ENCODE measurements around the gene RCOR2.
"Not testable (repeated sequence)": the region's sequence is repeated elsewhere in the genome, so short reads cannot be mapped to it uniquely, and the experiment has no call there.

The RCOR2 gene

DNA sequence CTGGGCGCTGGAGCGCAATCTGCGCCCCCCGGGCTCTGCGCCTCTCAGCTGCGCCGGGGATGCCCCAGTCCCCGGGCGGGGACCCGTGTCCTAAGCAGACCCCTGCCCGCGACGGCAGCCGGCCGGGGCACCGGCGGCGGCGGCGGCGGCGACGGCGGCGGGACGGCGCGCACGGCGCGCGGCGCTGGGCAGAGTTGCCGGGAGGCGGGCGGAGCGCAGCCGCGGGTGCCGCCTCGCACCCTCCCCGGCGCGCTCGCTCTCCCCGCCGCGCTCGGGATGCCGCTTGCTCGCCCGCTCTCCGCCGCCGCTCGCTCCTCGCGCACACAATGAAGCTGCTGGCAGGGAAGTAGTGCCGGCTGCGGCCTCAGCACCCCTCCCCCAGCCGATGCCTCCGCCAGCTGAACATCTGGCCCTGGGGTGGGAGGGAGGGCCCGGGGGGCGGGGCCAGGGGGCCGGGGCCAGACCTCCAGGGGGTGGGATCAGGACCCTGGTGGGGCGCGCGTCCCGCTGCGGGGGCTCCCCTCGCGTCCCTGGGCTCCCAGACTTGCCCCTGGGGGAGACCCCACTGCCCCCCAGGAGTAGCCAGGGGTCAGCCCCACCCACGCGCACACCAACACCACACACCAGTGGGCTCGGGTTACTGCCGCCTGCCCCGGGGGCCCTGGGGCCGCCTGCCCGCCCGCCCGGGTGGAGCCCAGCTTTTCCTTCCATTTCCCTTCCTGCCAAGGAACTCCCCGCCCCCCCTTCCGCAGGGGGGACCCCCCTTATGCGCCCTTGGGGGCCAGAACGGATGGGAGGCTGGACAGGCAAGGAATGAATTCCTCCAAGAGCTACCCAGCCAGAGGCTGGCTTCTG, at the start of gene RCOR2:
TSS of gene RCOR2 (minus strand) at position 328 of the 855 bp plus-strand sequence. CDS start 708 bp downstream, outside the sequence.
- peak; percentile 69 for DNase-seq

DNA sequence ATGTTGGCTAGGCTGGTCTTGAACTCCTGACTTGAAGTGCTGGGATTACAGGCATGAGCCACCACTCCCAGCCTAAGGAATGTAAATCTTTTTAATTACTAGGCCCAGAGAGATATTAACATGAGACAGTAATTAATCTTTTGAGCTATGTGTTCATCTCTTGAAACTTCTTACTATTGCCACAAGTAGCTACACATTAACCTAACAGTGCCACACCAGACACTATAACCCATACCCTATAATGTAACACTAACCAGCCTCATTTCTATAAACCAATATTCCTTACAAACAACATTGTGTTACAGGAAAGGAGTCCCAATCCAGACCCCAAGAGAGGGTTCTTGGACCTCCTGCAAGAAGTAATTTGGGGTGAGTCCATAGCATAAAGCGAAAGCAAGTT, 49.5 kb upstream of the RCOR2 start:
- DNase-seq: no peak

DNA sequence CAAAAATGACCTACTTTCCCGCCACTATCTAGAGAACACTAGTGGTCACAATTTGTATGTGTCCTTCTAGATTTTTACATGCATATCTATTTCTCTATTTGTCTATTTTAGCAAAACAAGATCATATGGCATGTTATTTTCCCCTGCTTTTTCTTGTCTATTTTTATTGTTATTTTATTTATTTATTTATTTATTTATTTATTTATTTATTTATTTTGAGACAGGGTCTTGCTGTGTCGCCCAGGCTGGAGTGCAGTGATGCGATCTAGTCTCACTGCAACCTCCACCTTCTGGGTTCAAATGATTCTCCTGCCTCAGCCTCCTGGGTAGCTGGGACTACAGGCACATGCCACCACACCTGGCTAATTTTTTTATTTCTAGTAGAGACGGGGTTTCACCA, 46.9 kb upstream of the RCOR2 start:
- DNase-seq: not testable (repeated sequence)

DNA sequence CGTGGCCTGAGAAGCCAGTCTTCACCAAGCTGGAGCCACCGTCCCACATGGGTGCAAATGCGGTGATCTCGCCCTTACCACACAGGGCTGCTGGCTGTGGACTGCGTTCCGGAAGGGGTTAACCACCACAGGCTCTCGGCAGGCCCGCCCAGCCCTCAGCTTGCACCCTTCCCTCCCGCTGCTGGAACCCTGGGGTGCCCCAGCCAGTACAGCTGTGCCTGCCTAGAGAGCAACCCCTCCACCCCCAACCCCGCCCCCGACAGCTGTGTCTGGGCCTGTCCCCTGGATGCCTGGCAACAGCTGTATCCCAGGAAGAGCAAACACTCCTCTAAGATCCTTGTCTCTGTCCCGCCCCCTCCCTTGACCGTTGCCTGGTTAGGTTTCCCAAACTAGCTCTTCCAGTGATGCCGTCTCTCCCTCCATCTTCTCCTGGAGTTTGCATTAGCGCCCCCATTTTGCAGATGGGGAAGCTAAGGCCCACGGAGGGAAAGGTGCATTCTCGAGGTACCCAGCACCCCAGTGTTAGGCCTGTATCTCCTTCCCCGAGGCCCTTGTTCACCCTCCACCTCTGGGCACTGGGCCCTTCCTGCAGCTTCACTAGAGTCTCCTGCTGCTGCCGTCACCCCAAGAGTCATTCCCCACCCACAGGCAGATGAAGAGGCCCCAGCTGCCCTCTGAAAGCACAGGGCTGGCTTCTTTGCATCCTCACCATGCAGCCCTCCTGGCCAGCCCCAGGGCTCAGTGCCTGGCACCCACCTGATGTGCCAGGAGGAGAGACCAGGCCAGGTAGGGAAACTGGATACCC, 44.8 kb upstream of the RCOR2 start:
- peak; percentile 28 for DNase-seq

DNA sequence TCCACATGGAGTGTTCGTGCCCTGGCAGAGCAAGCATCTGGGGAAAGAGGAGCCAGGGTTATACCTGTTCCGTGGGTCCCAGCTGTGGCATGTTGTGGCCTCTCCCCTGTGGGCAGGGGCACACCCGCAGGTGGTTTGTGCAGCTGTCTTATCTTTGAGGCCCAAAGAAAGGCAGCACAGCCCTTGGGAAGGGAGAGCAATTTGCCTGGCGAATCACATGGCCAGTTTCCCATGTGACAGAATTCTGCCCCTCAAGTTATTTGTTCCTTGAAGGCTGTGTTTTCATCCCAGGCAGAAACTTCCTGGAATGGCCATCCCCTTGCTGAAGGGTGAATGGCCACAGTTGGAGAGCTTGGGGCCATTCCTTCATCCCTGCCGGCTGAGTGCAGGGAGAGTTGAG, 41.0 kb upstream of the RCOR2 start:
- no peak for DNase-seq

DNA sequence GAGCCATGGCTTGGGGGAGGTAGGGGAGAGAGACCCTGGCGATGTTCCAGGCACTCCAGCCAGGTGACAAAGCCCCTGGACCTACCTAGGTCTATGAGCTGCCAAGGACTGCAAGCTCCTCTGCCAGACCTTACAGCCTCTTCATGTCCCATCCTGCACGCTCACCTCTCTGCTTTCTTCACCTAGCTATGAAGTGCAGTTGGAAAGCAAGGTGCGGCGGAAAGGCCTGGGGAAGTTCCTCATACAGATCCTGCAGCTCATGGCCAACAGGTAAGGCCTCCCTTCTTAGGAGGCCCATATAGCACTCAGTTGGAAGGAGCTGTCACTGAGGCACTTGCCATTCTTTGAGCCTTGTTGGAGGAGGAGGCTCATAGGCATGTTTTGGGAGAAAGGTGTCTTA, 35.6 kb upstream of the RCOR2 start:
- no peak for DNase-seq

DNA sequence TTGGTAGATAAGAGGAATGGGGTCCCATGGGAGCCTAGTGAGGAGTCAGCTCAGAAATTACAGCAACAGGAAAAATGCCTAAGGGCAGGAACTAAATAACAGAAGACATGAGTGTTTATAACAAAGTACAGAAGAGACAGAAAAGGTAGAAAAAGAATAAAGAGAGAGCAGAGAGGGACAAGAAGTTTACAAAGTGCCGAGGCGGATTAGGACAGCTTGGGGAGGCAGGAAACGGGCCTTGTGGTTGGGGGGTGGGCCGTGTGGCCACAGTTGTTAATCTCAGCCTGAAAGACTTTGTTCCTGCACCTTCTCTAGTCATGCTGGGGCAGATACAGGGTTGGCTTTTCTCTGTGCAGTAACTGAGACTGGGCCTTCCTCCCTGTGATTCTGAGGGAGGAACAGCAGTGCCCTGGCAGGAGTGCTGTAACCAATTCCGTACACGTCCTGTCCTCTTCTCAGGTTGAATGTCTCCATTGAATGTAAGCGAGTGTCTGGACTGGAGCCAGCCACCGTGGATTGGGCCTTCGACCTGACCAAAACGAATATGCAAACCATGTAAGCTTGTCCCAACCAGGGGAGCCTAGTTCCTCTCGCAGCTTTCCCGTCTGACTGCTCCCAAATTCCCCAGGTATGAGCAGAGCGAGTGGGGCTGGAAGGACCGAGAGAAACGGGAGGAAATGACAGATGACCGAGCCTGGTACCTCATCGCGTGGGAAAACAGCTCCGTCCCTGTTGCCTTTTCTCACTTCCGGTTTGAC, 35.0 kb upstream of the RCOR2 start:
- DNase-seq: no peak

DNA sequence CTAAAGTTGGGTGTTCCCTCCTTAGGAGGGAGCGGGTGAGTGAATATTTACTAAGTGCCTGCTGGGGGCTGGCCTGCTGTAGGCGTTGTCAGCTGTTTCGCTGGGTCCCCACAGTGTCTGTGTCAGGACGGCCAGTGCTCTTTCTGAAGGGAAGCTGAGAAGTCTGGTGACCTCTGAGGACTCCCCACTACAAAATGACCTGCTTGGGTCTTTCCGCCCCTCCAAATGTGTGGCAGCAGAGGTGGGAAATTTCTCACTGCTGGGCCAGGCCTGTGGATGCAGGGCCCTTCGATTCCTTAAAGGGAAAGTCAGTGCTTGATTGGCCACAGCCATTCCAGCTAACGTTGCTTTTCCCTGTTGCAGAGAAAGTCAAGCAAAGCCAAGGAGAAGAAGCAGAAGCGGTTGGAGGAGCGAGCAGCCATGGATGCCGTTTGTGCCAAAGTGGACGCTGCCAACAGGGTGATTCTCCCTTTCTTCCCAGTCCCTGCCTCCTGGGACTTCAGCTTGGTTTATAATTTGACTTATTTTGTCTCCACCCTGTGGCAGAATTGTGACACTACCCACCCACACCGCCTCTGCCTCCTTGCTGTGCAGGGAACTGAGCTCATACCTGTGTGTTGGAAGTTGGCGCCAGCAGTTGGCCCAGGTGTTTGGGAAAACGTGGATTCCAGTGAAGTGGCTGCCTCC, 28.7 kb upstream of the RCOR2 start:
- DNase-seq: peak; percentile 38

DNA sequence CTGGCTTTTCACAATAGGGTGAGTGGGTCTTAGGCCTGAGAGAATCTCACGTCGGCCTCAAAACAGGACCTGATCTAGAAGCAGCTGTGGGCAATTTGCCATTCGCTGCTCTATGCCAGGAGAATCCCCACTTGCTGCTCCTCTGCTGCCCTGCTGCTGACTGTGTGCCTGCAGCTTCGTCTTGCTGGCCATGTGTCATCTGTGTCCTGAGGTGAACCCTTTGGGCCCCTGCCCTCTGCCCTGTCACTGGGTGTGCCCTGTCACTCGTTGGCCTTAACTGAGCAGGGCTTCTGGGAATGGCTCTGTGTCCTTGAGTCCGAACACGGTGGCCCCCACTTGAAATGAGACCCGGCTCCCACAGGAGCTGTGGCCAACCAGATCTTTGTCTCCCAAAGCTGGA, 28.0 kb upstream of the RCOR2 start:
- DNase-seq: no peak

DNA sequence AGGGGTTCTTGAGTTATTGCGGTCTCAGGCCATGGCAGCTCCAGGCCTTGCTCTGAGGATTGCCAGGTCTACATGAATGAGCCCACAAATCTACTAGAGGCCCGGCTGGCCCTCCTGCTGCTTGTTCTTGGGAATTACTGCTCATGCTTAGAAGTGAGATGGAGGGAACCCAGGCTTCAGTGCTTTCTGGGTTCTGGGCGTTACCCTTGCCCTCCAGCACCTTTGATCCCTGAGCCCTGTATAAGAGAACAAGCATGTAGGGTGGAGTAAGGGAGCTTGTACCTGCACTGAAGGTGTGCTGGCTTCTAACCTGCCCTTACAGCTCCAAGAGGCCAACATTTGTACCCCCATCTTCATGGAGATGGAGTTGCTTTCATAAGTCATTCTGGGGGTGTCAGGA, 25.8 kb upstream of the RCOR2 start:
- no peak for DNase-seq

DNA sequence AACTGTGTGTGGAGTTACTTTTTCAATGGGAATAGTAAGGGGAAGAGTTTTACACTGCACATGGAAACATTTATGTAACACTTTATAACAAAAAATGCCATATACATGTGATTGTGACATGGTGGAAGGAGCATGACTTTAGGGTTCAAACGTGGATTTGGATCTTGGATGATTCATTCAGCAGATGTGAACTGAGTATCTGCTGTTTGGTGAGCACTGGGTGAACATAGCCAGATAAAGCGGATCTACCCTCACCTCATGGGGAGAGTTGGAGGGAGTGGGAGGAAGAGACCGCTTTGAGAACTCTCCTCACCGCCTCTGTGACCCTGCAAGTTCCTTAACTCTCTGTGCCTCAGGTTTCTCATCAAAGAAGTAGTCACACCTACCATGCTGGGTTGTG, 24.9 kb upstream of the RCOR2 start:
- no peak for DNase-seq

DNA sequence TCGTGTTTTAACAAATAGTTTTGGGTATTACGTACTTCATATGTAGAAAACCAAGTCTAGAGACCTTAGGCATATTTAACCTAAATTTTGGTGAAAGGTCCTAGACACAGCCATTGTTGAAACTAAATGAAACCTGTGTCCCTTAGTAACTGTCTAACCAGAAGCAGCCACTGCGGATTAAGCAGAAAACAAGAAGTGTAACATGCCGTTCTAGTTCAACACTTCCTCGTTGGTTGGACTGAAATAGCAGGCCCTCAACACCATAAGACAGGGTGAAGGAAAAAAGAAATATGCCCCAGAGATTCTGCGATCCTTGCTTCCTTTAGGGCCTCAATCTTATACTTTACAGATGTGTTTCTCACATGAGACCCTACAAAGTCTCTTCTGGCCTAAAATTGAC, 23.8 kb upstream of the RCOR2 start:
- no peak for DNase-seq

DNA sequence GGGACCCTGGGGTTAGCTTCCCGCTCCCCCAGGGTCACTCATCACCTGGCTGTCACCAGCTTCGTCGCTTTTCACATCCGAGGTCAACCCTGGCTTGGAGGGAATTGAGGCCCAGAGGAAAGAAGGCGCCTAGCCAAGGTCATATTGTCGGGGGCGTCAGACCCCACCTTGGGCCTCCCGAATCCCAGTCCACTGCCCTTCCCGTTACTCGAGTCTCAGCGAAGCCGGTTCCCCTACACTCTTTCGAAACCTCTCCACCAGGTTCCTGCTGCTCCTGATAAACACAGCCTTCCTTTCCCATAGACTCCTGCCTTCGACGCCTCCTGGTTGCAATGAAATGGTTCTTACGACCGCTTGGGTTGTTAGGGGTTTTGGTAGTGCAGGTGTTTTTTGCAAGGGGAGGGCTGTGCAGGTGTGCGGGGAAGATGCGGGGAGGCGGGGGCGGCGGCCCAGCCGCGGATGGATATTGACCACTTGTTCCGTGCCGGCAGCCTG, 22.5 kb upstream of the RCOR2 start:
- no peak for DNase-seq

DNA sequence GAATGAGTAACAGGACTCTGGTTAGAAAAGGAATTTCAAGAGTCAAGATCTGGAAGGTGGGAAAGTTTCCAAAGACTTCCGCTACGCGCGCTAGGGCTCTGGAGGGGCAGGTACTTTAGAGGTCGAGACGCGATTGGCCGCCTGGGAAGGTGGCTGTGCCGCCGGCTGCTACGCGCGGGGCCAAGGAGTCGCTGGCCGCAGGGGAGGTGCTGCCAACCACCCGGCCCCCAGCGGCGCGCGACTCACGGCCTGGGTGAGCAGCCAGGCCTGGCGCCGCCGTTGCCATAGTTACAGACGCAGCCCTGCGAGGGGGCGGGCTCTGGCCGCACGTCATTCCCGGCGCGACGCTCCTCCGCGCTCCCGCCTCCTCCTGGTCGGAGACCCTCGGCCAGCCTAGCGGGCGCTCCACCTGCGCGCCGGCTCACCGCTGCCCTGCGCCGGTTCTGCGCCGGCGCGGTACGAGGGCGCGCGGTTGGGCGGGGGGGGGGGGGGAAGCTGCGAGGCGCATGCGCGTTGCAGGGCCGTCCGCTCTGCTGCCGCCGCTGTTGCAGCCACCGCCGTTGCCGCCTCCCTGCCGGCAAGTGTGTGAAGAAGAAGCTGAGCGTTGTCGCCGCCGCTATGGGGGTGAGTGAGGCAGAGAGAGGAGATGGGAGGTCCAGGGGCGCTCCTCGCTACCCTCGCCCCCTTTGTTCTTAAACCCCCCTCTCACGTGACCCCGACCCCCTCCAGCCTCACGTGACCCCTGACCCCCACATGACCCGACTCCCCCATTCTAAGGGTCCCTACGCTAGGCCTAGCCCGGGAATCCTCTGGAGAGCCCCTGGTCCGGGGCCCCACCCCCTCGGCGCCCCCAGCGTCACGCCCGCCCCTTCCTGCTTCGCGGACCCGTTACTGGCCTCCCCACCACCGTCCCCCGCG, 21.8 kb upstream of the RCOR2 start, which contains the start of gene NAA40:
TSS of gene NAA40 (plus strand) at position 524 of the 918 bp plus-strand sequence. CDS start at position 619, 95 bp downstream.
- peak; percentile 95 for DNase-seq

DNA sequence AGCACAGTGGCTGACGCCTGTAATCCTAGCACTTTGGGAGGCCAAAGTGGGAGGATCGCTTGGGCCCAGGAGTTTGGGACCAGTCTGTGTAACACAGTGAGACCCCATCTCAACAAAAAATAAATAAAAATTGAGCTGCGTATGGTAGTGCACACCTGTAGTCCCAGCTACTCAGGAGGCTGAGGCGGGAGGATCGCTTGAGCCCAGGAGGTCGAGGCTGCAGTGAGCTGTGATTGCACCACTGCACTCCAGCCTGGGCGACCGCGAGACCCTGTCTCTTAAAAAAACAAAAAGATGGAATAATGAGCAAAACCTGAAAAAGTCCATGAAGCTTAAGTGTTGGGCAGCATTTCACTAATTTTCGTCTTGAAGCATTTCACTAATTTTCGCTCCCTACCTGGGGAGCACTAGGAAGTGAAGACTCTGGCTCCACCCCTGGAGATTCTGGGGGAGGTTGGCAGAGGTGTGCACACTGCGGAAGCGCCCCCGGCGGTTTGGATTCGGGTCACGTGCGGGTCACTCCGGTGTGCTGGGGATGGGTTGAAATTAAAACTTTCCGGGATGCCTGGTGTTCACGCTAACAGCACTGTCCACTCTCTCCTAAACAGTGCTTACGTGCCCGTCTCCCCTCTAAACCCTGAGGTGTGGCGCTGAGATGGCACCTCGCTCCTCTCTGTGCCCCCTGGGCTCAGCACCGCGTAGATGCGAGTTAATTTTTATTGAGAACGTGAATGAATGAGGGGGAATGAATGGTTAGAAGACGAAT, 20.9 kb upstream of the RCOR2 start:
- DNase-seq: no peak

DNA sequence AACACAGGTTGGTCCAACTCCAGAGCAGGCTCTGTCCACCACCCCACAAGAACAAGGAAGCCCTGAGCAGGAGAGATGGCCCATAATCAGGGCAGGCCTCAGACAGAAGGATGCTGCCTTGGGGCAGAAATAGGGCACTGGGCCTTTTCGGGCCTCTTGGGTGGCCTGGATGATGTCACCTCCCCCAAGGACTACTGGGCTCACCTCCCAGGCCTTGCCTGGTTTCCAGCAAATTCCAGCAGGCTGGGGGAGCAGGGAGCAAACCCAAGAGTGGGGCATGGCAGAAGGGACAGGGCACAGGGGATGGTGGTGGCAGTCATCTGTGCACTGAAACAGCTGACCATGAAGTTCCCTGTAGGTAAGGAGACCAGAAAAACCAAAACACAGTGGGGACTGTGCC, 16.5 kb upstream of the RCOR2 start:
- no peak for DNase-seq

DNA sequence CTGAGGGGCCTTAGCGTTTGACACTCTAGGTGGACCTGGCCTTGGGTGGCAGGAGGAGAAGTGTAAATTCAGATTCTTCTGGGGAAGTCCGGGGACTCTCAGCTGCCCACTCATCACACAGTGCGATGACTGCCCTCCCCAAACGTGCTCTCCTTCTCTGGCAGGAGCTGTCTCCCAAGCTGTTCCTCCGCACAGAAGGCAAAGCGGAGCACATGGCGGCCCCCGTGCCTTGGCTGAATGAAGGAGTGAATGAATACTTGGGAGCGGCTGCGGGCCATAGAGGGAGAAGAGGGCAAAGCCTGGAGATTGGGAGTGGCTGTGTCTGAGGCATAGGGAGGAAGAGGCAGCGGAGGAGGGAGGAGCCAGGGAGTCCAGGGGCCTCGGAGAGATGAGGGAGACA, 14.9 kb upstream of the RCOR2 start:
- no peak for DNase-seq

DNA sequence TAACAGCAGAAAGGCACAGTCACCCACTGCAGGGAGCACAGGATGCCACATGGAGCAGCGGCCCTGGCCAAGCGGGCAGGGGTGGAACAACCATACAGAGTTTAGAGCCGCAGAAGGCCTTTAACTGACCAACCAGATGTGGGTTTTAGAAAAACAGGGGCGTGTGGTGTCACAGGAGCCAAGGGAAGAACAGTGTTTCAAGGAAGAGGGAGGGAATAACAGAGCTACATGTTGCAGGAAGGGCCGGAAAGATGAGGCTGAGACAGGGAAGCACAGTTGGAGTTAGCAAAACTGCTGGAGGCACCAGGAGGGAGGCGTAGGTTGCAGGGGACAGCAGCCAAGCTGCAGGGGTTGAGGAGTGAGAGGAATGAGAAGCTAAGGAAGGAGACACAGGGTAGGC, 14.1 kb upstream of the RCOR2 start:
- no peak for DNase-seq

DNA sequence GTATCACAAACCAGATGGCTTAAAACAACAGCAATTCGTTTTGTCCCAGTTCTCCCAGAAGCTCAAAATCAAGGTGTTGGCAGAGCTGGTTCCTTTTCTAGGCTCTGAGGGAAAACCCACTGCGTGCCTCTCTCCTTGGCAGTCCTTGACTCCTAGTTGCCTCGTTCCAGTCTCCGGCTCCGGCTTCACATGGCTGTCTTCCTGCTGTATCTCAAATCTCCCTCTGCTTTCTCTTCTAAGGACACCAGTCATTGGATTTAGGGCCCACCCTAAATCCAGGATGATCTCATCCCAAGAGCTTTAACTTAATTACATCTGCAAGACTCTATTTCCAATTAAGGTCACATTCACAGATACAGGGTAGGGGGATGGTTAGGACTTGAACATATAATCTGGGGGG, 12.7 kb upstream of the RCOR2 start:
- DNase-seq: no peak

DNA sequence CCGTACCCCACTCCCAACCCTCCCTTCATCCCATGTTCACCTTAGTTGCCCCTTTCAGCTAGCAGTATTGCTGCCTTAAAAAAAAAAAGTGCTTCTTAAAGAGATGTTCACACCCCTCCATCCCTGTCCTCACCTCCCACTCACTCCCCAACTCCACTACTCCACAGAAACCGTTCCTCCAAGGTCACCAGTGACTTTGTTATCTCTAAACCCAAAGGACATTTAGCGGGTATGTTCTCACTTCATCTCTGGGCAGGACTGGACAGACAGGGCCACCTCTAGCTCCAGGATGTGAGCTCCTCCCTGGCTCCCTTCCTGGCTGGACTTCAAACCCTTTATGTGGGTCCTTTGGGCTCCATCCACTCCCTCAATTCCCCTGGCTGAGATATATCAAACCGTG, 6.4 kb upstream of the RCOR2 start:
- DNase-seq: no peak

Data from CD4-positive, alpha-beta T cell treated with Interferon gamma for 1 hour (primary cell).